Activated CD4-positive, alpha-beta T cell treated with anti-CD3 and anti-CD28 coated beads, Interleukin-2, Interleukin-6, amounts not matched to agents 100 ng/mL and 50 ng/mL, durations not matched to agents 16 hours and 8 hours (primary cell): ENCODE results near the gene MCAT.
A peak's percentile ranks its signal among the peaks of the same experiment; 100 is the strongest.

Experiments used
- DNase-seq: peaks from one replicate; pipeline ENCODE4 v3.0.0-alpha.2; 2020

MCAT gene

GRCh38 chr22:43142880-43143562, at the start of gene MCAT:
Gene MCAT (minus strand): TSS chr22:43143398. CDS start chr22:43143348, 50 bp downstream.
- peak; percentile 90 for DNase-seq

GRCh38 chr22:43191831-43192230, 48.6 kb upstream of the MCAT start:
- no peak for DNase-seq

GRCh38 chr22:43188829-43189545, 45.8 kb upstream of the MCAT start:
- DNase-seq = no peak

GRCh38 chr22:43187171-43188099, 44.2 kb upstream of the MCAT start:
- peak; percentile 98 for DNase-seq

- peak; percentile 62 for DNase-seq
Measured at GRCh38 chr22:43186272-43187170, 43.3 kb upstream of the MCAT start, which contains the start of gene TTLL12. Gene TTLL12 (minus strand): TSS chr22:43187134. CDS start chr22:43187069, 65 bp downstream.

- no peak for DNase-seq
Measured at GRCh38 chr22:43185860-43186261, 42.7 kb upstream of the MCAT start.

- no peak for DNase-seq
Measured at GRCh38 chr22:43183496-43184277, 40.5 kb upstream of the MCAT start.

GRCh38 chr22:43182726-43183125, 39.5 kb upstream of the MCAT start:
- no peak for DNase-seq

GRCh38 chr22:43182118-43182517, 38.9 kb upstream of the MCAT start:
- no peak for DNase-seq

- no peak for DNase-seq
Measured at GRCh38 chr22:43181321-43182076, 38.3 kb upstream of the MCAT start.

- DNase-seq = no peak
Measured at GRCh38 chr22:43180670-43181069, 37.5 kb upstream of the MCAT start.

- DNase-seq = no peak
Measured at GRCh38 chr22:43179911-43180195, 36.7 kb upstream of the MCAT start.

GRCh38 chr22:43179146-43179910, 36.1 kb upstream of the MCAT start:
- DNase-seq = no peak

GRCh38 chr22:43177479-43177878, 34.3 kb upstream of the MCAT start:
- DNase-seq = no peak

GRCh38 chr22:43176090-43176489, 32.9 kb upstream of the MCAT start:
- no peak for DNase-seq

GRCh38 chr22:43174941-43175531, 31.8 kb upstream of the MCAT start:
- DNase-seq = no peak

- DNase-seq = no peak
Measured at GRCh38 chr22:43173976-43174720, 30.9 kb upstream of the MCAT start.

GRCh38 chr22:43173566-43173965, 30.4 kb upstream of the MCAT start:
- no peak for DNase-seq

- no peak for DNase-seq
Measured at GRCh38 chr22:43172191-43172590, 29.0 kb upstream of the MCAT start.
